H9 (cell line): ENCODE measurements around the gene FBXL7. TPM values are rescaled to one million over a fixed set of nuclear protein-coding genes. Genes with fewer than 3 reads are reported as not detected.

Experiments
- DNase-seq: peaks from one replicate; pipeline ENCODE4 v3.0.0-alpha.2; 2017
- H2AFZ ChIP-seq: one replicate; pipeline ENCODE4 v1.6.1; 2013; ENCODE audit warnings: mild to moderate bottlenecking, low read length, control low read depth, moderate library complexity
- H2AK5ac ChIP-seq: 2 replicates; pipeline ENCODE4 v1.6.1; 2013; ENCODE audit warnings: low read length, control low read depth, mixed read lengths; ENCODE audit not compliant: insufficient read length
- H2BK120ac ChIP-seq: one replicate; pipeline ENCODE4 v1.6.1; 2013; ENCODE audit warnings: low read depth, mild to moderate bottlenecking, low read length, control low read depth, inconsistent platforms; ENCODE audit not compliant: poor library complexity, severe bottlenecking
- H2BK12ac ChIP-seq: 2 replicates; pipeline ENCODE4 v1.6.1; 2013; ENCODE audit warnings: low read length, control low read depth, mixed read lengths, low read depth; ENCODE audit not compliant: insufficient read length
- H2BK15ac ChIP-seq: 2 replicates; pipeline ENCODE4 v1.6.1; 2013; ENCODE audit warnings: low read depth, low read length, control low read depth
- H2BK20ac ChIP-seq: one replicate; pipeline ENCODE4 v1.6.1; 2013; ENCODE audit warnings: low read depth, mild to moderate bottlenecking, low read length, control low read depth, inconsistent platforms; ENCODE audit not compliant: poor library complexity, severe bottlenecking
- H2BK5ac ChIP-seq: 2 replicates; pipeline ENCODE4 v1.6.1; 2013; ENCODE audit warnings: low read length, control low read depth, mixed read lengths; ENCODE audit not compliant: insufficient read length
- H3K14ac ChIP-seq: 2 replicates; pipeline ENCODE4 v1.6.1; 2013; ENCODE audit warnings: low read length, control low read depth; ENCODE audit not compliant: insufficient read depth
- H3K18ac ChIP-seq: 2 replicates; pipeline ENCODE4 v1.6.1; 2013; ENCODE audit warnings: low read depth, mild to moderate bottlenecking, mixed read lengths, low read length, control low read depth; ENCODE audit not compliant: insufficient read length
- H3K23ac ChIP-seq: 2 replicates; pipeline ENCODE4 v1.6.1; 2013; ENCODE audit warnings: low read length, control low read depth, mixed read lengths, low read depth; ENCODE audit not compliant: insufficient read length
- H3K23me2 ChIP-seq: 2 replicates; pipeline ENCODE4 v1.6.1; 2013; ENCODE audit warnings: low read depth, mild to moderate bottlenecking, mixed read lengths, low read length, control low read depth; ENCODE audit not compliant: insufficient read length, poor library complexity, severe bottlenecking
- H3K27ac ChIP-seq: 2 replicates; pipeline ENCODE4 v1.5.1; 2013; ENCODE audit warnings: low read length, control low read depth, mixed read lengths, low read depth; ENCODE audit not compliant: insufficient read length
- H3K27me3 ChIP-seq: 2 replicates; pipeline ENCODE4 v1.6.1; 2013; ENCODE audit warnings: low read length, control low read depth, inconsistent platforms; ENCODE audit not compliant: insufficient read depth
- H3K4ac ChIP-seq: 2 replicates; pipeline ENCODE4 v1.6.1; 2013; ENCODE audit warnings: low read depth, mild to moderate bottlenecking, control low read depth, inconsistent platforms, low read length, moderate library complexity
- H3K4me1 ChIP-seq: 2 replicates; pipeline ENCODE4 v1.6.1; 2013; ENCODE audit warnings: low read length, control low read depth, inconsistent platforms; ENCODE audit not compliant: insufficient read depth
- H3K4me2 ChIP-seq: 2 replicates; pipeline ENCODE4 v1.6.1; 2013; ENCODE audit warnings: low read length, control low read depth, mixed read lengths; ENCODE audit not compliant: insufficient read length, insufficient read depth
- H3K56ac ChIP-seq: 2 replicates; pipeline ENCODE4 v1.6.1; 2013; ENCODE audit warnings: low read depth, mild to moderate bottlenecking, mixed read lengths, low read length, control low read depth; ENCODE audit not compliant: insufficient read length
- H3K79me1 ChIP-seq: 2 replicates; pipeline ENCODE4 v1.6.1; 2013; ENCODE audit warnings: low read depth, mild to moderate bottlenecking, moderate library complexity, low read length, control low read depth, inconsistent platforms; ENCODE audit not compliant: insufficient read depth, poor library complexity, severe bottlenecking
- H3K79me2 ChIP-seq: 2 replicates; pipeline ENCODE4 v1.6.1; 2013; ENCODE audit warnings: low read length, control low read depth, inconsistent platforms; ENCODE audit not compliant: insufficient read depth
- H3K9ac ChIP-seq: 2 replicates; pipeline ENCODE4 v1.6.1; 2013; ENCODE audit warnings: low read length, control low read depth, mixed read lengths; ENCODE audit not compliant: insufficient read length; ENCODE audit errors: extremely low read depth
- H3K9me3 ChIP-seq: one replicate; pipeline ENCODE4 v1.6.1; 2013; ENCODE audit warnings: low read depth, low read length, inconsistent platforms; ENCODE audit not compliant: control insufficient read depth
- H3T11ph ChIP-seq: one replicate; pipeline ENCODE4 v1.6.1; 2013; ENCODE audit warnings: mild to moderate bottlenecking, low read length, control low read depth, inconsistent platforms
- H4K20me1 ChIP-seq: one replicate; pipeline ENCODE4 v1.6.1; 2013; ENCODE audit not compliant: control insufficient read depth, insufficient read length, insufficient read depth
- H4K5ac ChIP-seq: 2 replicates; pipeline ENCODE4 v1.6.1; 2013; ENCODE audit warnings: low read depth, mild to moderate bottlenecking, mixed read lengths, low read length, control low read depth; ENCODE audit not compliant: insufficient read length
- H4K8ac ChIP-seq: replicated peaks from 2 replicates; pipeline ENCODE4 v1.6.1; 2013; ENCODE audit warnings: low read length, control low read depth, mixed read lengths, low read depth; ENCODE audit not compliant: insufficient read length
- H4K91ac ChIP-seq: 2 replicates; pipeline ENCODE4 v1.6.1; 2013; ENCODE audit warnings: low read depth, mild to moderate bottlenecking, moderate library complexity, mixed read lengths, low read length, control low read depth; ENCODE audit not compliant: insufficient read length
- H3K27ac Mint-ChIP-seq, 3 experiments: 2 replicates in 2 of 3; 3 replicates in 1 of 3; pipeline ENCODE4 v1.8.0; 2020 to 2021; ENCODE audit warnings: mixed read lengths in 3 of 3, mild to moderate bottlenecking in 1 of 3, moderate library complexity in 1 of 3
- H3K27me3 Mint-ChIP-seq: 2 replicates; pipeline ENCODE4 v1.8.0; 2021; ENCODE audit warnings: low read depth, mild to moderate bottlenecking, moderate library complexity, mixed read lengths
- H3K36me3 Mint-ChIP-seq, 3 experiments: 2 replicates in 2 of 3; 3 replicates in 1 of 3; pipeline ENCODE4 v1.8.0; 2020 to 2021; ENCODE audit warnings: low read depth in 3 of 3, mixed read lengths in 3 of 3; ENCODE audit not compliant: insufficient read depth in 1 of 3
- H3K4me1 Mint-ChIP-seq, 2 experiments: 2 replicates each; pipeline ENCODE4 v1.8.0; 2020; ENCODE audit warnings: mixed read lengths in 2 of 2
- H3K4me3 Mint-ChIP-seq, 2 experiments: 2 replicates in 1 of 2; 3 replicates in 1 of 2; pipeline ENCODE4 v1.8.0; 2020 to 2021; ENCODE audit warnings: mild to moderate bottlenecking in 2 of 2, mixed read lengths in 2 of 2, moderate library complexity in 1 of 2
- H3K9me3 Mint-ChIP-seq, 2 experiments: 2 replicates in 1 of 2; 3 replicates in 1 of 2; pipeline ENCODE4 v1.8.0; 2020; ENCODE audit warnings: mild to moderate bottlenecking in 2 of 2, mixed read lengths in 2 of 2, moderate library complexity in 1 of 2
- WGBS: extraction: QIAGEN DNeasy Blood & Tissue Kit; methylation state at CpG from one replicate; pipeline ENCODE4 v1.1.7; 2013; ENCODE audit warnings: missing lambda C conversion rate, low lambda C conversion rate, mixed read lengths; ENCODE audit not compliant: insufficient read length; ENCODE audit errors: extremely low coverage; 5-methylcytosine and 5-hydroxymethylcytosine counted together
- total RNA-seq: library from RNA; stranded (reverse); gene quantifications from 2 replicates; pipeline ENCODE4 v1.2.1, GENCODE V29; 2021
- TF ChIP-seq, protein P1 (sequence below): fragments of 200-600 bp; sonication (generic); conservative IDR thresholded peaks from 3 replicates; pipeline ENCODE4 v1.8.0; 2021; ENCODE audit warnings: antibody characterized with exemption, mild to moderate bottlenecking

The FBXL7 gene
- total RNA-seq, 1 experiment from 2014 or later = 14.6 TPM

DNA sequence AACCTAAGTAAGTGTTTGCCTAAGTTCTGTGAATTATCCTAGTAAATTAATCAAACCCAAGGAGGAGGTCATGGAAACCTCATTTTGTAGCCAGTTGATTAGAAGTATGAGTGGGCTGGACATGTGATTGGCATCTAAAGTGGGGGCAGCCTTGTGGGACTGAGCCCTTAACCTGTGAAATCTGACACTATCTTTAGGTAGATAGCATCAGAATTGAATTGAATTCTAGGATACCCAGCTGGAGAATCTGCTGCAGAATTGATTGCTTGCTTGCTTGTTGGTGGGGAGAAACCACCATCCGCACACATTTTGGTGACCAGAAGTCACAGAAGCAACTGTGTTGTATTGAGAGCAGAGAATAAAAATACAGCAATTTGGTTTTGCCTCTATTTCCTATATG, 97.0 kb downstream of the FBXL7 start:
- no peak overlapping the region for H3K27ac ChIP-seq
- no peak overlapping the region for H2BK5ac ChIP-seq
- peaks cover 41 to 44% of the 10 kb centered on the region in 2 experiments for H3K4me1 Mint-ChIP-seq
- H3K4me1 ChIP-seq = peaks cover 3% of the 10 kb centered on the region; the same call in 1 of the 2 replicates
- no peak overlapping the region for H3K27ac Mint-ChIP-seq
- H3K18ac ChIP-seq = no peak overlapping the region
- no peaks in the 10 kb centered on the region for H3K27me3 ChIP-seq
- H3K9me3 Mint-ChIP-seq = peaks cover 0 to 2% of the 10 kb centered on the region in 2 experiments; a peak in 1 of 5 replicates
- no peak overlapping the region for H3K4ac ChIP-seq
- no peak overlapping the region for H4K8ac ChIP-seq
- no peak for DNase-seq
- H3K23ac ChIP-seq = no peak overlapping the region
- TF ChIP-seq, protein P1, sequence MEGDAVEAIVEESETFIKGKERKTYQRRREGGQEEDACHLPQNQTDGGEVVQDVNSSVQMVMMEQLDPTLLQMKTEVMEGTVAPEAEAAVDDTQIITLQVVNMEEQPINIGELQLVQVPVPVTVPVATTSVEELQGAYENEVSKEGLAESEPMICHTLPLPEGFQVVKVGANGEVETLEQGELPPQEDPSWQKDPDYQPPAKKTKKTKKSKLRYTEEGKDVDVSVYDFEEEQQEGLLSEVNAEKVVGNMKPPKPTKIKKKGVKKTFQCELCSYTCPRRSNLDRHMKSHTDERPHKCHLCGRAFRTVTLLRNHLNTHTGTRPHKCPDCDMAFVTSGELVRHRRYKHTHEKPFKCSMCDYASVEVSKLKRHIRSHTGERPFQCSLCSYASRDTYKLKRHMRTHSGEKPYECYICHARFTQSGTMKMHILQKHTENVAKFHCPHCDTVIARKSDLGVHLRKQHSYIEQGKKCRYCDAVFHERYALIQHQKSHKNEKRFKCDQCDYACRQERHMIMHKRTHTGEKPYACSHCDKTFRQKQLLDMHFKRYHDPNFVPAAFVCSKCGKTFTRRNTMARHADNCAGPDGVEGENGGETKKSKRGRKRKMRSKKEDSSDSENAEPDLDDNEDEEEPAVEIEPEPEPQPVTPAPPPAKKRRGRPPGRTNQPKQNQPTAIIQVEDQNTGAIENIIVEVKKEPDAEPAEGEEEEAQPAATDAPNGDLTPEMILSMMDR = no peak
- H3K14ac ChIP-seq = no peak overlapping the region
- H4K5ac ChIP-seq = no peak overlapping the region
- H4K91ac ChIP-seq = no peak overlapping the region
- no peaks in the 10 kb centered on the region for H3K79me1 ChIP-seq
- no peak overlapping the region for H3K9ac ChIP-seq
- H2BK12ac ChIP-seq = no peak overlapping the region
- no peak overlapping the region for H2AK5ac ChIP-seq
- H3K36me3 Mint-ChIP-seq = peaks cover 0 to 9% (median 8%) of the 10 kb centered on the region in 3 experiments; a peak in 6 of 7 replicates
- no peaks in the 10 kb centered on the region for H3K27me3 Mint-ChIP-seq
- H2BK120ac ChIP-seq = no peak overlapping the region
- no peak overlapping the region for H3K56ac ChIP-seq
- H3K79me2 ChIP-seq = no peaks in the 10 kb centered on the region
- H3K9me3 ChIP-seq = no peaks in the 10 kb centered on the region
- WGBS = no CpG with 5 or more reads among the region's 1 CpG
- H2BK20ac ChIP-seq = no peak overlapping the region
- H3K23me2 ChIP-seq = no peaks in the 10 kb centered on the region
- no peak overlapping the region for H3T11ph ChIP-seq
- H4K20me1 ChIP-seq = no peaks in the 10 kb centered on the region
- no peak overlapping the region for H3K4me3 Mint-ChIP-seq
- H3K4me2 ChIP-seq = no peak overlapping the region
- H2AFZ ChIP-seq = no peak overlapping the region
- H2BK15ac ChIP-seq = no peak overlapping the region
